Superior temporal gyrus (tissue), 1 donor: Measurements from ENCODE around the gene UBE2A.

Experiments used
- DNase-seq: peaks from one replicate; pipeline ENCODE4 v3.0.0-alpha.2; 2016; ENCODE audit errors: extremely low spot score

The UBE2A gene

DNA sequence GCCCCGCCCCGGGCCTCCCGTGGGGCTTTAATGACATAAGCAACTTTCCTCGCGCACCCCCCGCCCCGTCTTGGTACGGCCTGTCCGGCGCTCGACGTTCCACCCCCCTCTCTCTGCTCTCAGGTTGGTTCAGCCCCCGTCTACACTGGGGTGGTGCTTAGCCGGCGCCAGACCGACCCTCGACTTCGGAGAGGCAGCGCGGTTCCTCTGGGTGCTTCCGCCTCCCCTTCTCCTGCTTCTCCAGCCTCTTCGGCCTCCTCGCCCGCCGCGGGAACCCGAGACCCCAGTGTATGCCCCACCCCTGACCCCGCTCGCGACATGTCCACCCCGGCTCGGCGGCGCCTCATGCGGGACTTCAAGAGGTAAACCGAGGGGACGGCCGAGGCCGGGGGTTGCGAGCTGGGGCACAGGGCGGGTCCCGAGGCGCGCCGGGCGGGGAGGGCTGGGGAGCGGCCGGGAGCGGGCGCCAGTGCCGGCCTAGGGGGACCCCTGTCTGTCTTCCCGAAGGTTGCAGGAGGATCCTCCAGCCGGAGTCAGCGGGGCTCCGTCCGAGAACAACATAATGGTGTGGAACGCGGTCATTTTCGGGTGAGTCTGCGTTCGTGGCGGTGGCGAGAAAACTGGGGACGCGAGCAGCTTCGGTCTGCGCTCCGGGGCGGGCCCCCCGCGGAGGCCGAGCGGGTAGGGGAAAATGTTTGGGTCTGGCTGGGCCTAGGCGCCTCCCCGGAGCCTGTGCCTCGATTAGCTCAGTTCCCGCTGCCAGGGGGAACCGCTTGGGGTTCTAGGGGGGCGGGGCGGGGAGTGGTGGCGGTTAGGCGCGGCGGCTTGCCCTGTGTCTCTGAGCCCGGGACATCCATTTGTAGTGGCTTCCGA lies at the start of gene UBE2A:
TSS of gene UBE2A (plus strand) at position 170 of the 873 bp plus-strand sequence. CDS start at position 319, 149 bp downstream.
- DNase-seq = peak; percentile 56

- DNase-seq = no peak
These were observed 44.8 kb upstream of the UBE2A start for GRCh38 chrX:119529345-119530276.

DNA sequence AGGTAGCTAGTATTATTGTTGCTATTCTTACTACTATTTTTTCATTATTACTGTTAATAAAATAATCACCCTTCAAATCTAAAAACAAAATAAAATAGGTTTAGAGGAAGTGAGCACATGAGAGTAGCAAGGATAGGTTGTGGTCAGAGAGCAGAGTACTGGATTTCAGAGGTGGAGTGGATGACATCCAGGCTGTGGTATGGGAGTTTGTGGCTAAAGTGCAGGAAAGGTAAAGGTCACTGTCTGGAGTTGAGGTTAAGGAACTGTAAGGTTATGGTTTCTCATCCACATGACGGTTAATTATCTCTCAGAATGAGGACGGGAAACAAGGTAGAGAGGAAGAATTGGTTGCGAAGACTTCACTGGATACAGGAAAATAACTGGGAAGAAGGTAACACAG lies 36.9 kb upstream of the UBE2A start:
- no peak for DNase-seq

DNA sequence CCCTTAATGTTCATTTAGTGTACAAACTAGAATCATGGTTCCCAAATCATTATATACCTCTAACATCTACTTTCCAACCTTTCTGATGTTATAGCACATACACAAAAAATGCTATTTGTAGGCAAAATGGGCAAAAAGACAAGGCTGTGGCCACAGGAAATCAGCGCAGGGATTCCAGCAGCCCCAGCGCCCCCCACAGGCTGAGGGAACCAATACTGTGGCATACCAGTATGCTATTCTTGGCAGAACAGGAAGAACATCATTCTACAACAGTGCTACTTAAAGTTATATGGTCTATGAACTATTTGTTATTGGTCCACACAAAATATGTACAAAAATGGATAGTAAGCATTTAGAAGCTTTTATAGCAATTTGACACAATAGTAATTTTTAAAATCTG lies 34.5 kb upstream of the UBE2A start:
- DNase-seq = no peak

- DNase-seq = no peak
These were observed 33.2 kb upstream of the UBE2A start for GRCh38 chrX:119541188-119541587.

DNA sequence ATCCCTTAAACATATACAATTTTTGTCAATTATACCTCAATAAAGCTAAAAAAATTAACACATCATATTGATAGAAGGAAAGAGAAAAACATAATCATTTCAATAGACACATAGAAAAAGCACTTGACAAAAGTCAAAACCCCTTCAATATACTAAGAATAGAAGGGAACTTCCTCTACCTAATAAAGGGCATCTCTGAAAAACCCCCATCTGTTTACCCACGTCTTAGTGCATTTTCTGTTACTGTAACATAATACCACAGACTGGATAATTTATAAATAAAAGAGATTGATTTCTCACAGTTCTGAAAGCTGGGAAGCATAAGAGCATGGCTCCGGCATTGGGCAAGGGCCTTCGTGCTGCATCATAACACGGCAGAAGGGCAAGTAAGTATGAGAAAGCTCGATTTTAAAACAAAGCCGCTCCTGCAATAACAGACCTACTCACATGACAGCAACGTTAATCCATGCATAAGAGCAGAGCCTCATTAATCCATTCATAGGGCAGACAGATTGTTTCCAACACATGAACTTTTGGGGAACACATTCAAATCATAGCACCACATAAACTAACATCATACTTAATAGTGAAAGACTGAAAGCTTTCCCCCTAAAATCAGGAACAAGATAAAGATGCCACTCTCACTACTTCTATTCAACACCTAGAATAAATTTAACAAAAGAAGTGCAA lies 24.9 kb upstream of the UBE2A start:
- DNase-seq = no peak

- DNase-seq = no peak
These were observed 21.9 kb upstream of the UBE2A start for GRCh38 chrX:119552508-119552907.

- peak; percentile 89 for DNase-seq
These were observed 9.2 kb upstream of the UBE2A start, which contains the start of gene STEEP1 for GRCh38 chrX:119565107-119565663. Gene STEEP1 (minus strand): TSS chrX:119565409. CDS start chrX:119565355, 54 bp downstream.

DNA sequence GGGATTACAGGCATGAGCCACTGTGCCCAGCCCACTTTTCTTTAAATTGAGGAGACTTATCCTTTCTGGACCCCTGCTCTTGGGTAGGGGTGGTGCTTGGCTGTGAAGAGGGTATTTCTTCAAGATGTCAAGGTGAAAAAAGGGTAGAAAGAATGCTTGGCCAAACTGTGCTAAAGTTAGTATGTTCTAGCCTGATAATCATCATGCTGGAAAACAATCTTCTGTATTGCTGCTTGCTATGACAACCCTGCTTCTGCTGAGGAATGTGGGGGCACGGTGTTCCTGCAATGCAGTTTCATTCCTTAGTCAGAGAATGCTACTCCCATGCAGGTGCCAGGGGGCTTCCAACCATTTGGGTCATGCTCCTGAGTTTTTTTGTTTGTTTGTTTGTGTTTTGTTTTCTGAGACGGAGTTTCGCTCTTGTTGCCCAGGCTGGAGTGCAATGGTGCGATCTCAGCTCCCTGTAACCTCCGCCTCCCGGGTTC lies 4.0 kb upstream of the UBE2A start:
- DNase-seq = no peak

DNA sequence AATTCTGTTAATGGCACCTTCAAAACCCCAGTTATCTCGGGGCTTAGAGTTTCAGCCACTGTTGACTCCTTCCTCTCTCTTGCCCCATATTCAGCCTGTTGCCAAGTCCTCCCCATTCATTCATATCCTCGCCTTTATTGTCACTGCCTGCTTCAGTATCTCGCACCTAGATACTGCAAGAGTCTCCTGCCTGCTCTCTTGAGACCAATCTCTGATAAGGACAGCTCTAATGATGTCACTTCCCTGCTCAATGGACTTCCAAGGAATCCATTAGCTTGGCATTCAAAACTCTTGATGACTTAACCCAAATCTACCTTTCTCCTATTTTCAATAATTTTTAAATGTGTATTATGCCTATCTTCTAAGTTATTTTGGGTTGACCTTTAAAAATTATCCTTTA lies 1.1 kb upstream of the UBE2A start:
- DNase-seq = no peak

DNA sequence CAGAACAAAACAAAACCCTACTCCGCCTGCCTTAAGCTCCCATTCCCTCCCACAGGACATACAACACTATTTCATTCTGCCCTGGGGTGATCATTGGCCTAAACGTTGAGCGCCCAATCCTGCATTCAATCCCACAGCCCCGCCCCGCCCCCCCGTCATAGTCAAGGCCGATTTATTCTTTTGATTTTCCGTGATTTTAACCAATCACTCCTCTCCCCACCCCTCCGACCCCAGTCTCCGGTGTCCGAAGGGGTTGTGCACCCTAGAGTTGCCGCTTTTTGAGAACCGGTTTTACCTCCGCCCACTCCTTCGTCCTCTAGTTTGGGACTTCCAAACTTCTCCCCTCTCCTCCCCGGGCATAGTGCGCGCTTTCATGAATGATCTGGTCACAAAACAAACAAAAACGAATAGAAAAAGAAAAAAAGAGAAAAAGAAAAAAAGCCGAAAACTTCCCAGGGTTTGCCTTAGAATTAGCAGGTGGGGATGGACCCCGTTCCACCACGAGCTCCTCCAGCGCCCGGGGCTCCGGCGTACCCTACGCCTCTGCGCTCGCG lies 446 bp upstream of the UBE2A start:
- DNase-seq = no peak

DNA sequence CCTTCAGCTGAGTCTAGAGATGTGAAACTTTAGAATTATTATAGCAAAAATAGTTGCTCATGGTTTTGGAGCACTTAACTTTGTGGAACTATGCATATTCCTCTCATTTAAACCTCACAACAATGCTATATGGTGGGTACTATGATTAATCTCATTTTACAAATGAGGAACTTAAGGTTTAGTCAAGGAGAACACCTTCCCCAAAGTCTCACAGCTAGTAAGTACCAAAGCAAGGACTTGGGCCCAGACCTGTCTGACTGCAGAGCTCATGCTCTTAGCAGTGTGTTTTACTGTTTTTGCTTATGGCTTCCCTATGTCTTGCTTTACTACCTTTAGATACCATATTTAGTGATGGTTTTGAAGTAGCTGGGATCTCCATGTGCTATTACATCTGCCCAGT lies 5.1 kb downstream of the UBE2A start:
- no peak for DNase-seq

DNA sequence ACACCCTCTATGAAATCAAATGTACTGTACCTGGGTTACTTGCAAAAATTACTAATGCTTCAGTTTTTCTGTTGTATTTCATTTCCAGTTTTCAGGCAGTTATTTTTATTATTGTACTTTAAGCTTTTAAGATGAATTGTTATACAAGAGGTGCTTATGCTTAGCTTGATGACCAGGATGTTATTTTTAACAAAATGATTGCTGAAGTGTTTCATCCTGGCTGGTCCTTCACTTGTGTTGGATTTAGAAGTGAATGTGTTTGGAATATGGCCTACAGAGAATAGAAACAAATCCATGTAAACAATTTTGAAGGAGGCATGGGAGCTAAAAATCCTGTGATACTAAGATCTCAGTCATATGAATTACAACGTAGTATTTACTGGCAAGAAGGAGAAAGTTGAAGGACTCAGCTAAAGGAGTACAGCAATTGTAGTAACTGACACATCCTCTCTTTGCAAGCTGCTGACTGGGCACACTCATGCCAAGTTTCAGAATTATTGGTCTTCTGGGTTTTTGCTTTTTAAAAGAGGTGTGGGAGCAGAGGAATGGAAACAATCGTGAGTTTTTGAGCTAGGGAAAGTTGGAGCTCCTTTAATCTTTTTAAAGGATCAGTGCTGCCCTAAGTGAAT lies 9.2 kb downstream of the UBE2A start:
- DNase-seq = no peak

DNA sequence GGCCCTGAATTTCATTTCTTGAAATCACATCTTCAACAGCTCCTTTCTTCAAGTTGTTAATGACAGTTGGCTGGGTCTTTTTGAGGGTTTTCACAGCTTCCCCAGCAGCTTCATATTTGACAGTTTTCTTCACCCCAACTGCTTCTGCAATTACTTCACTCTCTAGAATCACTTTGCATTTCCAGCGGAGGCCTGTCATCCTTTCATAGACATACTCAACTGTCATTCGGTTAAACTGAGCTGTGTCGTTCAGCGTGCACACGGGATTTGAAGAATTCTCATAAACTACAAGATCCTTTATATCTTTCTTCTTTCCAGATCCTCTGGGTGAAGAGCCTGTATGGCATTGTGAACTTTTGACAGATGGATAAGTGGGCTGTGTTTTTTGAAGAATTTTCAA lies 15.4 kb downstream of the UBE2A start:
- no peak for DNase-seq

DNA sequence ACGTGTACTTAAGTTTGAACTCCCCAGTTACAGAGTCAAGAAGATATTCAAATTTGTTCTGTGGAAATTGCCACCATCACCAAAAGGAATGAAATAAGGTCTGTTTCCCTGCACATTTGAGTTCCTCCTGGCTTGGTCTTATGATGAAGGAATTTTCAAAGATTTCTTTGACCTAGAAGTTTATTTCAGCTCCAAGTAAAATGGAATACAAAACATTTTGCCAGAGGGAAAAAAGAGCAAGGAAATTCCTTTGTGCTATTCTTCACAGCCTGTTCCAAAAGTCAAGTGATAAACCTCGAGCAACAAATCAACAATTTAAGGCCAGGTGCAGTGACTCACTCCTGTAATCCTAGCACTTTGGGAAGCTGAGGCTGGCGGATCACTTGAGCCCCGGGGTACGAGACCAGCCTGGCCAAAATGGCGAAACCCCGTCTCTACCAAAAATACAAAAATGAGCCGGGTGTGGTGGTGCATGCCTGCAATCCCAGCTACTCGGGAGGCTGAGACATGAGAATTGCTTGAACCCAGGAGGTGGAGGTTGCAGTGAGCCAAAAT lies 28.4 kb downstream of the UBE2A start:
- no peak for DNase-seq

- no peak for DNase-seq
These were observed 30.6 kb downstream of the UBE2A start for GRCh38 chrX:119604766-119605463.

DNA sequence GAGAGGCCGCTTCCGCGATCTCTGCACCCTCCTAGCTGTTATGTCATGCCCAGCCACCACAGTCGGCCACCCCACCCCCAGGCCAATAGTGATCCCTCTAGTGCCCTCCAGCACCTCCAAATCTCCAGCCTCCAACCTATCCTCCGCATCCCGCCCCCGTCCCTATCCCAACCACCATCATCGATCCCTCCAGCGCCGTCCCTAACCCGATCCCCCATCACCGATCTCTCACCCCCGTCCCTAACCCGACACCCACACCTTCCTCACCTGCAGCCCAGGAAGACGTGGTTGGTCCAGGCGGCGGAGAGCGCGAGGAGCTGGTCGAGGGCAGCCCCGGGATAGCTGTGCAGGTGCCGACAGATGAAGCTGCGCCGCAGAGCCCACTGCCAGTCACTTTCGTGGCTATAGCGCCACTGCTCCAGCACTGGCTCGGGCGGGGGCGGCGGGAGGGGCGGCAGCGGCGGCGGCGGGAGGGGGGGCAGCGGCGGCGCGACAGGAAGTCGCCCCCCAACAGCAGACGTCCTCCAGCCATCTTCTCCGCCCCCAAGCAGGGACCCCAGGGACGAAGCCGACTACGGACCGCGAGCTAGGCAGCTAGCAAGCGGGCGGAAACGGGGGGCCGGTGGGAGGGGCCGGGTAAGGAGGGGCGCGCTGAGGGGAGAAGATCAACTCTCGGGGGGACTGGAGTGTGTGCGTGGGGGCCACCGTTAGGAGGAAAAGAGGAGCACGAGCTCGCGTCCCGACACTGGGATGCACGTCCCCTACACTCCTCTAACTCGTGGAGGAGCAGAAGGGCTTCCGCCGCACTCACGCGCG lies 31.3 kb downstream of the UBE2A start:
- no peak for DNase-seq

DNA sequence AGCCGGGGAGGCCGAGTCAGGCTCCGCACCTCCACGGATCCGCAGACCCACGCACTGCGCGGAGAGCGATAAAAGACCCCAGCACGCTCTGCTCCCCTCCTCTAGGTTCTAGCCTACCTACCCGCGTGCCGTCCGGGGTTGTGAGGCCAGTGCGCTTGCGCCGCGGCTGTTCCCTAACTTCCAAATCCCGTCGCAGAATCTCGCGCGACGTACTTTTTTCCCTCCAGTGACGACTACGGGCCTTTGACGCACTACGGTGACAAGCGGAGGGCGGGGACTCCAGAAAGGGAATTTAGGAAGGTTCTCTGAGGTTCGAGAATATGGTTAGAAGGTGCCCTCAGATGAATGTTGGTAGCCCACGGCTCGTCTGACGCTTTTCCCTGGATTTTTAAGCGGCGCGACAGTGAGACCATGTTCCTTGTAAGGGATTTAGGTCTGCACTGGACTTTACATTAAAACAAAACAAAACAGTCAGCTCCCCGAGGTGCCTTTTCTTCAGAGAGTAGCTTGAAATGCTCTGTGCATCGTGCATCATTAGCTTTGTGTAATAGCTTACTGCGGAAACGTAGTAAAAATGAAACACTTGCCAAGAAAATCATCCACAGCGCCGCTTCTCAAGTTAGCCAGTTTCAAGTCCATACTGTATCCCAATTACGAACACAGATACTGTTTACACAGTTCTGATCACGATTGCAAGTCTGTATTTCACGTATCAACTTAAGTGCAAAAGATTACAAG lies 32.1 kb downstream of the UBE2A start, which contains the start of gene NKRF:
TSS of gene NKRF (minus strand) at position 145 of the 738 bp plus-strand sequence.
- peak; percentile 87 for DNase-seq
